NCI-H69 (cell line): ENCODE results near the gene PRR3.
A peak's percentile ranks its signal among the peaks of the same experiment; 100 is the strongest.

Experiments used
- DNase-seq: peaks from one replicate; lab custom pipeline; 2025; lab: John Stamatoyannopoulos, UW

Gene PRR3

GRCh38 chr6:30537931-30538330 is 19.2 kb upstream of the PRR3 start:
- no peak for DNase-seq

- DNase-seq, result peak; percentile 84
Observed at GRCh38 chr6:30541515-30542403, 15.3 kb upstream of the PRR3 start.

DNA sequence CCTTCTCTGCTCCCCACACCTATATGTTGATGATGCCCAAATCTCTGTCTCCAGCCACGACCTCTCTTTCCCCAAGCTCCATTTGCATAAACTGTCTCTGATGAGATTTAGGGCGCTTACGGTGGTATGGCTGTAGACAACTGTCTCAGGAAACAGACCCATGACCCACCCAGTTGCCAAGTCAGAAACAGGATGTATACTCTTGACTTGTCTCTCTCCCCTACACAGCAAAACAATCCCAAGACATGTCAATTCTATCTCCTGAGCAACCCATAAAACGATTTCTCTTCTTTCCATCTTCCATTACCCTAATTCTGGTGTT is 14.7 kb upstream of the PRR3 start:
- DNase-seq, result no peak

GRCh38 chr6:30542915-30543314 is 14.2 kb upstream of the PRR3 start:
- no peak for DNase-seq

GRCh38 chr6:30543821-30544220 is 13.3 kb upstream of the PRR3 start:
- no peak for DNase-seq

DNA sequence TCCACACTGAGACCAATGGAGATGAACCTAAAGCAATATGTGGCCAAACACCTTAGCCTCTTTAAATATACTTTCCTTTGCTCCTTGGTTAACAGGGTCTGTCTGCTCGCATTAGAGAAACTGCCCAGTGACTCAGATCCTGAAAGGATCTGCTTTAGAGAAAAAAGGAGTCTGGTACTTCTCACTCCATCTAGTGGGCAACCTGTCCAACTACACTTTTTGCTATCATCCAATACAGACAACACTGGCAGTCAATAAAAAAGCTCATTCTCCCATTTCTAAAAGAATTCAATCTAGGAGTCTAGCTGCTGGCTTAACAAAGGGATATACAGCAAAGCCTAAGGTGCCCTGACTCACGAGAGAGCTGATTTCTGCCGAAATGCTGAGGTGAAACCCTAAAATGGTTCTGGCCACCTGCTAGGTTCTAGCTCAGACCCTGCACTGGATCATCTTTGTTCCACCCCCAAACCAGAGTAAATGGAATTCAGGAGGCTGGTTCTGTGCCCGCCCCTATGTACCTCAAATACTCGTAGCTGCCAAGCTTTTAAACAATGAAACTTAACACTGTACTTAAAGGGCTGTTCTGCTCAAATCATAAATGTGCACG is 12.3 kb upstream of the PRR3 start:
- DNase-seq, result peak; percentile 64

- no peak for DNase-seq
Observed at GRCh38 chr6:30547454-30547853, 9.6 kb upstream of the PRR3 start.

- DNase-seq, result no peak
Observed at GRCh38 chr6:30548375-30548774, 8.7 kb upstream of the PRR3 start.

- DNase-seq, result no peak
Observed at GRCh38 chr6:30554404-30554803, 2.7 kb upstream of the PRR3 start.

DNA sequence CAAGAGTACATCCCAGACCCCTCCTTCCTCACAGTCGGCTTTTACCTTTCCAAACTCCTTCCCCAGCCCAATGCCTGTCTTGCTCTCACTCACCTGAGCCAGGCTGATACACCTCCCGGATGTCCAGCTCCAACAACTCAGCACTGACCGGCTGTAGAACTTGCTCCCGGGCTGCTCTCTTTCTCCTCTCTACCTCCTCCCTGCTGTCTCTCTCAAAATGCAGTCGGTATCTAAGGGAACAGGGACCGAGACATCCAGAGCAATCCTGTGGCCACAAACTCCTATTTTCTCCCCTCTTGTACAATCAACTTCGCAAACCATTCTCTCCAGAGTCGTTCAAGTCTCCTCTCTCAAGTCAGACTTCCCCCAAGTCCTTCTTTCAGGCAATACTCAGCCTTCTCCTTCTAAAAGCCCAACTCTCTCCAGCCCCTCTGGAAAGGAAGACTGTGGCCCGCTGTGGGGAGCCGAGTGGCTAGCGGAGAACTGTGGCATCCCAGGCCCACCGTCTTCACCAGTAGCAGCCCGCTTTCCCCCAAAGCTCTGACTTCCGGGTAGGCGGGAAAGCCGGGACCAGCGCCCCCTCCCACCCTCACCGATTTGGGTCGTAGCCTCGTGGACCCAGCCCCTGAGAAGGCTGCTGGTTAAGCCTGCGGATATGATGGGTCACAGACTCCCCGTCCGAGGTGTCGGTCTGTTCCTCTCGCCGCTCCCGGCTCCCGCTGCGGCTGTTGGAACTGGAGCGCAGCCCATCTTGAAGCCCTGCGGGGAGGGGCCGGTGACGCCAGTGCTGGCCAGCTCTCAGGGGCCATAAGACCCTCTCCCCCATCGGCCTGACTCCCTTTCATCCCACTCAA is 1.9 kb upstream of the PRR3 start:
- peak; percentile 73 for DNase-seq

- DNase-seq, result no peak
Observed at GRCh38 chr6:30555816-30556065, 1.4 kb upstream of the PRR3 start.

- peak; percentile 98 for DNase-seq
Observed at GRCh38 chr6:30556066-30556905, 809 bp upstream of the PRR3 start, which contains the start of gene GNL1. GNL1 (minus strand) TSS chr6:30556489; CDS start chr6:30556203, 286 bp downstream.

DNA sequence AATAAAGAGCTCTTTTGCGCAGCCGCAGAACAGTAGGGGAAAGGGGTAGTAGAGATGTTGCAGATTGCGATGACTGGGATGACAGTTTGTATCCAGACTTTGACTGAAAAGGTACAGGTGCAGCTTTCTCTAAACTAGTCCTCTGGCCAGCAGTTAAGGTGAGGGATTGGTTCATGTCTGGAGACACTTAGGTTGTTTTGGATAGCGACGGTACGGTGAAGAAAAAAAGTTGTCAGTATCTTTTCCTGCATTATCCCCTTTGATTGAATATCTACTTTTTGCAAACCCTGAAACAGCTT is 537 bp downstream of the PRR3 start:
- DNase-seq, result no peak

GRCh38 chr6:30560930-30561329 is 3.8 kb downstream of the PRR3 start:
- no peak for DNase-seq

DNA sequence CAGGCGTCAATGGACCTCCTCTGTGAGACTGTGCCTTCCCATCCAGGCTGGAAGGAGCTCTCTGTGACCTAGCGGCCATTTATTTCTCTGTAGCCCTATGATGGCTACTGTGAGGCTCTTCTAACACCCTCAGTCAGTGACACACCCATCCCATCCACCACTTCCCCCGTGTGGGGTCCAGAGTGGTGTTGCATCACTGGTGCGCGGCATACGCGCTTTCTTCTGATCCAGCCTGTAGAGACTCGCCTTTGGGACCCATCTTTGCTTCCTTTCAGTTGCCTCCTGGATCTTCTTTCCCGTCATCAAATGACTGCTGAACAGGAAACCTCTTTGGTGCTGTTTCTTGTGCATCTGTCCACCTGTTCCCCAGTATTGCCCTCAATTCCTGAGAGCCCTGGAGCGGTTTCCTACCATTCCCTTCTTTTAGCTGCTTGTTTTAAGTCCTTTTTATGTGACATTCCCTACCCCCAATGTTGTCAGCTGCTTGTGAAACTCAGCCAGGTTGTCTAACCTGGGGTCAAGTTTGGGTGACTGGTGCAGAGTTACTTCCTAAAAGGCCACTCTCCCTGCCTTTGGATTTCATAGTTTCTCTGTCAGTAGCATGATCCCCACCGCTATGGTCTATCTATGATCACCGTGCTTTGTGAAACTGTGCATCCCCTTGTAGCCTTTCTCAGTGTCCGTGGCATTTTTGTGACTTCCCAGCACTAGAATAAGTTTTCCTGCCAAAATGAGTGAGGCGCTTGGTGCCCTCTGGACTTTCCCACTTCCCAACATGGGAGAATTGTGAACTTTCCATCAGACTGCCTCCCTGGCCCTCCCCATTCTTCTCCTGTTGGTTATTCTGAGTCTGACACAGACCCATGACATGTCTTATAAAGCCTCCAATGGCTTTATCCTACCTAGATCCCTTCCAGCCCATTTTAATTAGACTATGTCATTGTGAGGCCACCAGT is 5.7 kb downstream of the PRR3 start:
- DNase-seq, result no peak

DNA sequence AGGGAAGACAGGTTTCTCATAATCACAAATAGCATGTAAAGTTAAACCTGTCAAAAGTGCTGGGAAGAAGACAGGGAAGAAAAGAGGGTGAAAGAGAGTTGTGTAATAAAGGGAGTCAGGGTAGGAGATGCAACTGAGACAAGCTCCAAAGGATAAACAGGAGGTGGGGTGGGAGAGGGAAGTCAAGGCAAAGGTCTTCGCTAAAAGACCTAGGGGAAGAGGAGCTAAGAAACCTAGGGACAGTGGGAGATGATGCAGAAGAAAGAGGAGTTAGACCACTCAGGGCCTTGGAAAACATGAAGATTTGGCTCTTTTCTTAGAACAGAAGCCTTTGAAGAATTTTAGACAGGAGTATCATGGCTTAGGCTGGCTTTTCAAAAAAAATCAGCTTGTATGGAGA is 7.0 kb downstream of the PRR3 start:
- DNase-seq, result no peak

GRCh38 chr6:30565772-30566171 is 8.7 kb downstream of the PRR3 start:
- peak; percentile 22 for DNase-seq

- DNase-seq, result peak; percentile 89
Observed at GRCh38 chr6:30568245-30568644, 11.2 kb downstream of the PRR3 start.

DNA sequence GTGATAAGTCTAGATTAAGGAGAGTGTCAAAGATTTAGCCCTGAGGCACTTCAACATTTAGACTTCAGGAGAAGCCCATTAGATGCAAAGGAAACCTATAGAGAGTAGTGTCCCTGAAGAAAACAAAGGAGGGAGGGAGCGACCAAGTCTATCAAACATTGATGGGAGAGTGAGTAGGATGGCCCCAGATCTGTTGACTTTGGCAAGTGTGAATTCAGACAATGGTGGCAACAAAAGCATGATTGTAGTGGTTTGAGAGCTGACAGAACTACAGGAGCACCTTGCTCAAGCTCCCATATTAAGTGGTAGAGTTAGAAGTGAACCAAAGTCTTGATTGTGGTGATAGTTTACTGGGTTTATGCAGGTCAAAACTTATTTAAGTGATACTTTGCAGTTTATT is 13.2 kb downstream of the PRR3 start:
- peak; percentile 14 for DNase-seq

DNA sequence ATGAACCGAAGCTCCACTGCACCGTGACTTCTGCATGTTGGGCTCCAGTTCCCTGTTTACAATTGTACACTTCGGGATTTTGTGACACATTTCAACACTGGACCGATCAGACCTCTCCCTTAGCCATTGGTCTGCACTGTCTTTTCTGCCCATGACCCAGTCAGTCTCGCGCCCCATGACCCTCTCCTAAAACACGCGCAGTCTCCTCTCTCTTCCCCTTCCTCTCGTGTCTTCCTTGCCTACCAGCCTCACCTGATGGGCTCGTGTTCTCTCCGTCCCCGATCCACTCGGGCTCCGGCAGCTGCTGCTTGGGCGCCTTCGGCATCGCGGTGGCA is 13.6 kb downstream of the PRR3 start:
- DNase-seq, result no peak

DNA sequence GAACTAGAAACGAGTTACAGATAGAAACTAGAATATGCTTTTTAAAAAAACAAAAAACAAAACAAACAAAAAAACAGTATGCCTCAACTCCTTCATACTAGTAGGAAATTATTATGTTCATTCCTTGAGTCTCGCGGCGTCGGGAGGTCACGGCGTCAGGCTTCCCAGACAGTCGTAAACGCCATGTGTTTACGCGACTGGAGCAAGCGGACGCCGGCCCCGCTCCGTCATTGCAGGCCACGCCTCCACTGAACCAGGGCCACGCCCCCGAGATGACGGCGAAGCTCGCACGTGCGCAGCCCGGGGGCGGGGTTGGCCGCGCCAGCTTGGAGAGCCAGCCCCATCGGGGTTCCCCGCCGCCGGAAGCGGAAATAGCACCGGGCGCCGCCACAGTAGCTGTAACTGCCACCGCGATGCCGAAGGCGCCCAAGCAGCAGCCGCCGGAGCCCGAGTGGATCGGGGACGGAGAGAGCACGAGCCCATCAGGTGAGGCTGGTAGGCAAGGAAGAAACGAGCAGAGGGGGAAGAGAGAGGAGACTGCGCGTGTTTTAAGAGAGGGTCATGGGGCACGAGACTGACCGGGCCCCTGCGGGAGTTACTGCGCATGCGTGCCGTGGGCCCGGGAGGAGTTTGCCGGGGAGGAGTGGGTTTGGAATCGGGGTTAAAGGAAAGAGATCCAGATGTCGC is 14.1 kb downstream of the PRR3 start, which contains the start of gene ABCF1:
ABCF1 (plus strand) TSS at position 368 of the 687 bp plus-strand sequence; CDS start at position 414, 46 bp downstream.
- DNase-seq, result peak; percentile 99
